T-cell (primary cell): ENCODE measurements around the gene PIP5KL1. TPM values are rescaled to one million over a fixed set of nuclear protein-coding genes. Genes with fewer than 3 reads are reported as not detected.

Experiments
- ATAC-seq, 4 experiments: fragments of 200-7000 bp in 3 of 4; fragments of 150-1000 bp in 1 of 4; cut with Tn5 transposase; replicated peaks in 1 of 4; 1 replicate in 3 of 4; 2 replicates in 1 of 4; pipeline ENCODE4 v1.10.0; 2021; ENCODE audit warnings: moderate library complexity in 3 of 4, mild to moderate bottlenecking in 2 of 4, moderate number of reproducible peaks in 1 of 4
- CTCF ChIA-PET, 2 donors: fragments of 300-600 bp; sonication (Branson Sonifier 250); formaldehyde crosslinking; loops; one replicate each; lab custom pipeline; 2022; ENCODE audit warnings: antibody characterized with exemption in 2 of 2; lab: Charles Lee
- POLR2A ChIA-PET, 2 donors: fragments of 300-600 bp; sonication (Branson Sonifier 250); formaldehyde crosslinking; loops; one replicate each; lab custom pipeline; 2022; ENCODE audit warnings: antibody characterized with exemption in 2 of 2; lab: Charles Lee
- DNase-seq, 35 experiments: peaks; one replicate each; pipeline versions ENCODE4 v3.0.0 to v3.0.0-alpha.2; 2013 to 2023
- H3K27ac ChIP-seq: one replicate; pipeline ENCODE4 v1.5.1; 2013; ENCODE audit warnings: low read length
- H3K27me3 ChIP-seq, 2 experiments: replicated peaks in 1 of 2; 1 replicate in 1 of 2; 2 replicates in 1 of 2; pipeline versions ENCODE4 v1.6.1 to v1.7.0; 2013; ENCODE audit warnings: low read length in 1 of 2, mixed read lengths in 1 of 2; ENCODE audit not compliant: control insufficient read depth in 2 of 2, insufficient read depth in 2 of 2; ENCODE audit errors: extremely low read depth in 1 of 2
- H3K36me3 ChIP-seq, 2 donors: 1 replicate in 1 of 2; 2 replicates in 1 of 2; pipeline versions ENCODE4 v1.6.1 to v1.7.0; 2013; ENCODE audit warnings: low read length in 1 of 2; ENCODE audit not compliant: control insufficient read depth in 2 of 2, insufficient read depth in 1 of 2; ENCODE audit errors: extremely low read depth in 1 of 2
- H3K4me1 ChIP-seq, 2 experiments: 1 replicate in 1 of 2; 2 replicates in 1 of 2; pipeline versions ENCODE4 v1.6.1 to v1.7.0; 2013; ENCODE audit warnings: low read length in 2 of 2, mixed read lengths in 1 of 2; ENCODE audit not compliant: insufficient read depth in 2 of 2, control insufficient read depth in 1 of 2; ENCODE audit errors: extremely low read depth in 1 of 2
- H3K4me3 ChIP-seq, 2 donors: 1 replicate in 1 of 2; 2 replicates in 1 of 2; pipeline versions ENCODE4 v1.5.1 to v1.7.0; 2013; ENCODE audit warnings: mild to moderate bottlenecking in 2 of 2, low read length in 1 of 2, moderate library complexity in 1 of 2; ENCODE audit not compliant: control insufficient read depth in 1 of 2; ENCODE audit errors: extremely low read depth in 1 of 2
- H3K9me3 ChIP-seq: 2 replicates; pipeline ENCODE4 v1.7.0; 2013
- H3K27ac Mint-ChIP-seq, 2 donors: one replicate each; pipeline ENCODE4 v1.8.0; 2020 to 2021; ENCODE audit warnings: mild to moderate bottlenecking in 2 of 2, mixed read lengths in 2 of 2
- H3K27me3 Mint-ChIP-seq, 2 donors: one replicate each; pipeline ENCODE4 v1.8.0; 2021 to 2022; ENCODE audit warnings: mixed read lengths in 2 of 2
- H3K36me3 Mint-ChIP-seq: one replicate; pipeline ENCODE4 v1.8.0; 2021; ENCODE audit warnings: mixed read lengths
- H3K4me1 Mint-ChIP-seq, 3 donors: one replicate each; pipeline ENCODE4 v1.8.0; 2020 to 2022; ENCODE audit warnings: mixed read lengths in 3 of 3, mild to moderate bottlenecking in 1 of 3
- H3K4me3 Mint-ChIP-seq, 3 donors: one replicate each; pipeline ENCODE4 v1.8.0; 2020 to 2022; ENCODE audit warnings: mild to moderate bottlenecking in 3 of 3, mixed read lengths in 3 of 3, moderate library complexity in 3 of 3
- H3K9me3 Mint-ChIP-seq, 3 donors: one replicate each; pipeline ENCODE4 v1.8.0; 2020 to 2022; ENCODE audit warnings: mixed read lengths in 3 of 3
- WGBS: methylation state at CpG from one replicate; pipeline ENCODE4 v1.1.5; 2013; ENCODE audit warnings: missing lambda C conversion rate; ENCODE audit not compliant: insufficient coverage; 5-methylcytosine and 5-hydroxymethylcytosine counted together
- total RNA-seq, 35 experiments: library from RNA in 6 of 35; stranded (reverse) in 6 of 35; fragments of 120-200 nt in 1 of 35; gene quantifications; one replicate each; pipeline versions ENCODE4 v1.2.1 to v1.2.4 and lab custom pipeline; 2013 to 2026

The PIP5KL1 gene
- total RNA-seq, 5 donors from 2014 or later (not counting 1 experiment from before 2014, with no cell fraction given) = 0.99 to 5.6 (median 2.6) TPM

DNA sequence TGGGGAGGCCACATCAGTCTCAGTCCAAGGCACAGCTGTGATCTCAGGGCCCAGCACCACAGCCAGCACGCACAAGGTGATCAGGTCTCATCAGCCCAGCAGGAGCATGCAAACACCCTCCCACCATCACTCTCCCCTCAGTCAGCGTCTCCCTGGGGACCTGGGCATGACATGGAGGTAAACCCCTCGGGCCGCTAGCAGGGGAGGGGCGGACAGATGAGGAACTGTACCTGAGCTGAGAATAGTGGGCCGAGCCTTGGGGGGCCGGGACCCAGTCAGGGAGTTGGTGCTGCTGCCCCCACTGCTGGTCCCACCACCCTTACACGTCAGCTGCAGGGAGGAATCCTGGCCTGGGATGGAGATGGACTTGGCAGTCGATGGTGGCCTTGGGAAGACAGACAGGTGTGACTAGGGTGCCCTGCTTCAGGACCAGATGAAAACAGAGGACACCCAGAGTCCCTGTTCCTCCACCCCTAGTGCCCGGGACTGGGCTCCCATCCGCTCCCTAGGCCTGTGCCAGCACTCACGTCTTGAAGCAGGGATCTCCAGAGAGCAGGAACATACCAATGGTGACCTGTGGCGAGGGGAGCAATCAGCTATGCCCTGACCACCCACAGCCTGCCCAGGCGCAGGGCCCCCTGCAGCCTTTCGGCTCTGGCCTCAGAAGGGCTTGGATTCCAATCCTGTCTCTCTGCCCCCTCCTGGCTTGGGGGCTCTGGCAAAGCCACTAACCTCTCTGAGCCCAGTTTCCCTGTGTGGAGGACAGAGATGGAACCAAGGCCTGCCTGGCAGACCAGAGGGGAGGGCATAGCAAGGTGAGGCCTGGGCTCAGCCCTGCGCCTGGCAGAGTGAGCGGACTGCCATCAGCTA is 17.5 kb upstream of the PIP5KL1 start:
- Histone ChIP-seq H3K36me3 (peaks cover 33 to 86% of the 10 kb centered on the region in 2 donors), H3K4me1 (peaks cover 32 to 92% of the 10 kb centered on the region in 2 experiments), H3K27me3 (no peaks in the 10 kb centered on the region), H3K27ac (peak overlapping the region; percentile 28), H3K4me3 (no peak overlapping the region), H3K9me3 (no peaks in the 10 kb centered on the region)
- ChIA-PET CTCF (interaction anchor here in 1 of 2 donors (1.3 kb wide), 1 partner anchor 86 kb away, joined by 3 read pairs; no protein-coding TSS in a partner anchor), POLR2A (no interaction called here)
- peak overlapping the region; percentile 62 to 81 for H3K27ac Mint-ChIP-seq
- no peak overlapping the region for H3K4me3 Mint-ChIP-seq
- no peaks in the 10 kb centered on the region for H3K27me3 Mint-ChIP-seq
- peaks cover 72 to 76% (median 75%) of the 10 kb centered on the region in 3 donors for H3K4me1 Mint-ChIP-seq
- H3K36me3 Mint-ChIP-seq = peaks cover 48% of the 10 kb centered on the region
- 83% methylated on average over 13 of the region's 17 CpGs for WGBS
- no peaks in the 10 kb centered on the region for H3K9me3 Mint-ChIP-seq
- no peak for ATAC-seq
- DNase-seq = no peak

DNA sequence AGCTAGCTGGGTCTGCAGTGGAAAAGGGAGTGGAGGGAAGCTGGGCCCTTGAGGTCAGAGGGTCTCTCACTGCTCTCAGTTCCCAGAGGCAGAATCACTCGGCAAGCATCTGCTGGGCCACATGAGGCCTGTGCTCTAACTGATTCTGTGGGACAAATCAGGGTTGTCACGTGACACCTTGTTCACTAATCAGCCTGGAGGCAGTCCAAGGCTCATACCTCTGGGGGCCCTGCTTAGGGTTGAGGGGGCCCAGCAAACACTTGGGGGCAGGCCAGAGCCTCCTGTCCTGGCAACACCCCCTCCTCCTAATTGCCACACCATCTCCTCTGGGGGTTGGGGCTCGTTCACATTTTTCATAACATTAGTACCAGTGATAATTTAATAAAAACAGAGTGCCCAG is 16.2 kb upstream of the PIP5KL1 start:
- Histone ChIP-seq H3K27ac (no peak overlapping the region), H3K27me3 (no peaks in the 10 kb centered on the region), H3K4me3 (no peak overlapping the region), H3K4me1 (peaks cover 23 to 90% of the 10 kb centered on the region in 2 experiments), H3K36me3 (peaks cover 30 to 92% of the 10 kb centered on the region in 2 donors), H3K9me3 (no peaks in the 10 kb centered on the region)
- Mint-ChIP-seq H3K27ac (peak overlapping the region in 1 of 2 donors; percentile 62), H3K4me3 (peak overlapping the region in 1 of 3 donors; percentile 3), H3K9me3 (no peaks in the 10 kb centered on the region), H3K4me1 (peaks cover 66 to 68% (median 66%) of the 10 kb centered on the region in 3 donors), H3K27me3 (no peaks in the 10 kb centered on the region), H3K36me3 (peaks cover 57% of the 10 kb centered on the region)
- ChIA-PET POLR2A (no interaction called here), CTCF (interaction anchor here in 1 of 2 donors (1.3 kb wide), 1 partner anchor 88 kb away, joined by 3 read pairs; no protein-coding TSS in a partner anchor)
- WGBS = 94% methylated on average over 2 of the region's 3 CpGs
- DNase-seq (no peak), ATAC-seq (no peak)

DNA sequence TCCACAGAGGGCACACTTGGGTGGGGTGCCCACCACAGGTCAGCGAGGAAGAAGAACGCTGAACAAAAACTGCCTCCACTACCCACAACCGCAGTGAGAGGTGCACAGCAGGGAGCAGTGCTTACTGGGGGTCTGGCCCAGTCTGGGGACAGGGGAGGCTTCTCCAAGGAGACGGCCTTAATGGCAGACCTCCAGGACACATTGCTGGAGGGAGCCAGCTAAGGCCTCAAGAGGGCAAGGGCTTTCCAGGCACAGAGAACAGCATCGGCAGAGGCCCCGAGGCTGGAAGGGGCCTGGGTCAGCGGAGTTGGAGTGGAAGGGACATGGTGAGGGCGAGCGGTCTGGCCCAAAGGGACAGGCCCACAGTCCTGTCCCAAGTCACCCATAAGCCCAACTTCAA is 15.4 kb upstream of the PIP5KL1 start:
- H3K4me3 ChIP-seq = no peak overlapping the region
- H3K27me3 ChIP-seq = no peaks in the 10 kb centered on the region
- WGBS = 97% methylated on average over 3 of the region's 9 CpGs
- DNase-seq (no peak), ATAC-seq (no peak)
- no peak overlapping the region for H3K4me3 Mint-ChIP-seq
- no peaks in the 10 kb centered on the region for H3K9me3 Mint-ChIP-seq
- H3K4me1 Mint-ChIP-seq = peaks cover 59 to 62% (median 61%) of the 10 kb centered on the region in 3 donors
- H3K27ac Mint-ChIP-seq = peak overlapping the region; percentile 11 to 59
- no peaks in the 10 kb centered on the region for H3K9me3 ChIP-seq
- H3K4me1 ChIP-seq = peaks cover 19 to 84% of the 10 kb centered on the region in 2 experiments
- no peaks in the 10 kb centered on the region for H3K27me3 Mint-ChIP-seq
- no peak overlapping the region for H3K27ac ChIP-seq
- H3K36me3 ChIP-seq = peaks cover 27 to 94% of the 10 kb centered on the region in 2 donors
- ChIA-PET POLR2A (no interaction called here), CTCF (no interaction called here)
- peaks cover 54% of the 10 kb centered on the region for H3K36me3 Mint-ChIP-seq

DNA sequence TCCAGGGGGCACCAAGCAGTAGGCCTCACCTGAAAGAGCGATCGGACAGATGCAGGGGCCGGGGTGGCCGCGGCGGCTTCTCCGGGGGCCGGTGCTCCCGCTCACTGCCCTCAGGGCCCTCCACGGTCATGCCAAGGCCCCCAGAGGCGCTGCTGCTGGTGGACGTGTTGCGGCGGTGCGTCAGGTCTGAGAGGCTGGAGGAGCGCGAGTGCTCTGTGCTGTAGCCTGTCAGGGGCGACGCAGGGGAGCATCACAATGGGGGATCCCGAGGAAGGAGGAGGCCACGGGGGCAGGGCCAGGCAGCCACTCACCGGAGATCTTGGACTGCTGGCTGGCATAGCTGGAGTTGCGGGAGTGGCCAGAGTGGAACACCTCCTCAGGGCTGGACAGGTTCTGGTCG is 14.8 kb upstream of the PIP5KL1 start:
- WGBS = 95% methylated on average over 23 of the region's 24 CpGs
- CTCF ChIA-PET = no interaction called here
- Mint-ChIP-seq H3K27me3 (no peaks in the 10 kb centered on the region), H3K36me3 (peaks cover 54% of the 10 kb centered on the region), H3K27ac (peak overlapping the region; percentile 19 to 59), H3K4me1 (peaks cover 55 to 57% (median 56%) of the 10 kb centered on the region in 3 donors), H3K4me3 (peak overlapping the region in 1 of 3 donors; percentile 8), H3K9me3 (no peaks in the 10 kb centered on the region)
- Histone ChIP-seq H3K4me1 (peaks cover 14 to 78% of the 10 kb centered on the region in 2 experiments), H3K36me3 (peaks cover 28 to 94% of the 10 kb centered on the region in 2 donors), H3K27ac (no peak overlapping the region), H3K27me3 (no peaks in the 10 kb centered on the region), H3K4me3 (no peak overlapping the region), H3K9me3 (no peaks in the 10 kb centered on the region)
- no peak for ATAC-seq
- POLR2A ChIA-PET = no interaction called here
- DNase-seq = no peak

DNA sequence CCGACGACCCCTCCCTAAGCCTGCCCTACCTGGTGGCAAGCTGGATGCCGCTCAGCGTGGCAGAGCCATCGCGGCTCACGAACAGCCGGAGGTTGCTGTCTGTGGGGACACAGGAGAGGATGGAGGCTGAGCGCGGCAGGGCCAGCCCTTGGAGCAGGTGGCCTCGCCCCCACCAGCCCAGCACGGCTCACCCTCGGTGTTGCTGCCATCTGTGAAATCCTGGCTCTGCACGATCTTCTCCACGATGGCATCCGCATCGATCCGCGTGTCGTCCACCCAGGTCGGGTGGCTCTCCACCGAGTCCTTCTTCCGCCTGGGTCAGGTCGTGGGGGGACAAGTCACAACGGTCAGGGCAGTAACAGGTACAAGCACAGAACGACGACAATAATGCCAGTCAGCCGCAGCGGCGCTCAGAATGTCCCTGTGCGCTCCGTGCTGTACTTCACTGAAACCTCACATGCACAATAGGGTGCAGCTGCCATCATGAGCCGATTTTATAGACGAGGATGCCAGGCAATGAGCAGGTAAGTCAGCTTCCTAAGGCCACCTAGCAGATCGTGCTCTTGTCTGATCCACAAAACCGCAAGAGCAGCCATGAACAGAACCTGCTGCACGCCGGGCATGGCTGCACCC is 14.1 kb upstream of the PIP5KL1 start:
- ATAC-seq = no peak

DNA sequence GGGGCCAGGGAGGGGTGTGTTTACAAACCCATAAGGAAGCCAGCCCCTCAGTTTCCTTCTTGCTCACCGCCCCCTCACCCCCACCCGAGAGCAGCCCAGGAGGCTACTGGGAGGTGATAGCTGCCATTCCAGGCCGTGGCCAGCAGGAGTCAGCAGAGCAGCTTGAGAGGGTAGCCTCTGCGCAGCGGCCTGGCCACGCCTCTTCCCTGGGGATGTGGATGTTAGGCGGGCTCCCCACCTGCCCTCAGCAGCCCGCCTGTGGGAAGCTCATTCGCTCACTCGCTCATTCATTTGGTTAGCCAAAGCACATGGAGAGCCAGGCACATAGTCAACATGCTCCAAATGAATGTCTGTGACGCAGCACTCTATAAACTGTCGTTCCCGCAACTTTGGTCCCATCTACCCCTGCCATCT is 13.2 kb upstream of the PIP5KL1 start:
- no peaks in the 10 kb centered on the region for H3K9me3 ChIP-seq
- WGBS = 38% methylated on average over 10 of the region's 13 CpGs
- H3K4me3 ChIP-seq = no peak overlapping the region
- Mint-ChIP-seq H3K27ac (peak overlapping the region; percentile 74 to 78), H3K27me3 (no peaks in the 10 kb centered on the region), H3K36me3 (peaks cover 52% of the 10 kb centered on the region), H3K9me3 (no peaks in the 10 kb centered on the region), H3K4me3 (peak overlapping the region in 1 of 3 donors; percentile 3), H3K4me1 (peaks cover 44 to 52% (median 50%) of the 10 kb centered on the region in 3 donors)
- H3K27me3 ChIP-seq = no peaks in the 10 kb centered on the region
- ATAC-seq = peak; percentile 69 to 77 (median 69)
- peaks cover 2 to 62% of the 10 kb centered on the region in 2 experiments for H3K4me1 ChIP-seq
- ChIA-PET POLR2A (interaction anchor here (0.6 kb wide), 2 partner anchors 148 to 163 kb away, joined by 3 to 4 read pairs; no protein-coding TSS in a partner anchor), CTCF (interaction anchor here (0.7 to 3.3 kb wide), 10 partner anchors 10 to 135 kb away, joined by 3 to 29 read pairs (median 6); partner anchors contain the start of gene NAIF1 (in 1 of the 2))
- peak; percentile 47 to 86 (median 67) for DNase-seq
- peak overlapping the region; percentile 16 for H3K27ac ChIP-seq
- peaks cover 26 to 90% of the 10 kb centered on the region in 2 donors for H3K36me3 ChIP-seq

More for the DNA sequence above, 14.1 kb upstream of the PIP5KL1 start:
- Mint-ChIP-seq H3K36me3 (peaks cover 54% of the 10 kb centered on the region), H3K9me3 (no peaks in the 10 kb centered on the region), H3K27ac (peak overlapping the region; percentile 19 to 55), H3K4me1 (peaks cover 49 to 52% (median 52%) of the 10 kb centered on the region in 3 donors), H3K4me3 (peak overlapping the region in 1 of 3 donors; percentile 8), H3K27me3 (no peaks in the 10 kb centered on the region)
- CTCF ChIA-PET = interaction anchor here (0.5 to 3.3 kb wide), 7 partner anchors 9 to 122 kb away, joined by 3 to 29 read pairs (median 5); partner anchors contain the start of gene NAIF1 (in 1 of the 2)
- 93% methylated on average over 33 of the region's 38 CpGs for whole genome bisulfite sequencing
- H3K9me3 ChIP-seq = no peaks in the 10 kb centered on the region
- POLR2A ChIA-PET = no interaction called here
- DNase-seq = no peak
- H3K4me3 ChIP-seq = no peak overlapping the region
- no peaks in the 10 kb centered on the region for H3K27me3 ChIP-seq
- H3K36me3 ChIP-seq = peaks cover 27 to 94% of the 10 kb centered on the region in 2 donors
- H3K27ac ChIP-seq = no peak overlapping the region
- H3K4me1 ChIP-seq = peaks cover 7 to 72% of the 10 kb centered on the region in 2 experiments
